HCT116 (cell line): Measurements from ENCODE around the gene PRC1.

Experiments
- CBX3 ChIP-seq: IDR thresholded peaks from 2 replicates; pipeline ENCODE4 v1.6.1; 2012; ENCODE audit warnings: low read depth
- EZH2 ChIP-seq: fragments of 200-600 bp; sonication (generic); IDR thresholded peaks from 2 replicates; pipeline ENCODE4 v1.6.1; 2017; ENCODE audit warnings: antibody characterized with exemption, mixed run types
- EZH2phosphoT487 ChIP-seq: fragments of 200-600 bp; IDR thresholded peaks from 2 replicates; pipeline ENCODE4 v1.6.1; 2018; ENCODE audit warnings: antibody characterized with exemption, borderline replicate concordance
- POLR2A ChIP-seq: IDR thresholded peaks from 2 replicates; pipeline ENCODE4 v1.7.0; 2011; ENCODE audit warnings: borderline replicate concordance; ENCODE audit not compliant: insufficient read depth, insufficient read length; ENCODE audit errors: extremely low read depth
- POLR2AphosphoS5 ChIP-seq: IDR thresholded peaks from 2 replicates; pipeline ENCODE4 v1.6.1; 2011; ENCODE audit warnings: mild to moderate bottlenecking, low read depth, low read length, moderate library complexity
- SIN3A ChIP-seq: IDR thresholded peaks from 2 replicates; pipeline ENCODE4 v1.6.1; 2012; ENCODE audit warnings: low read depth
- SP1 ChIP-seq: IDR thresholded peaks from 2 replicates; pipeline ENCODE4 v1.6.1; 2012; ENCODE audit warnings: low read depth
- TCF7L2 ChIP-seq: IDR thresholded peaks from 2 replicates; pipeline ENCODE4 v1.7.0; 2011; ENCODE audit warnings: borderline replicate concordance, inconsistent platforms; ENCODE audit not compliant: insufficient read depth, insufficient read length; ENCODE audit errors: extremely low read depth
- ZNF274 ChIP-seq: fragments of 200-500 bp; sonication (Bioruptor generic); IDR thresholded peaks from 2 replicates; pipeline ENCODE4 v1.6.1; 2014; ENCODE audit warnings: mild to moderate bottlenecking, low read depth, low read length, inconsistent platforms
- TF ChIP-seq, protein P1 (sequence below), 3 experiments: fragments of 200-600 bp in 1 of 3; sonication (generic) in 1 of 3; IDR thresholded peaks in 2 of 3; conservative IDR thresholded peaks in 1 of 3; 2 replicates each; pipeline ENCODE4 v1.5.1; 2012 to 2017; ENCODE audit warnings: low read depth in 2 of 3, low read length in 2 of 3, antibody characterized with exemption in 1 of 3, borderline replicate concordance in 1 of 3, control low read depth in 1 of 3, mild to moderate bottlenecking in 1 of 3, mixed read lengths in 1 of 3, mixed run types in 1 of 3, moderate library complexity in 1 of 3; ENCODE audit not compliant: insufficient read depth in 1 of 3
- TF ChIP-seq, protein P2 (sequence below): IDR thresholded peaks from 2 replicates; pipeline ENCODE4 v1.6.1; 2012; ENCODE audit warnings: low read depth
- TF ChIP-seq, protein P3 (sequence below): IDR thresholded peaks from 2 replicates; pipeline ENCODE4 v1.6.1; 2011; ENCODE audit warnings: mild to moderate bottlenecking, low read length, moderate library complexity; ENCODE audit not compliant: insufficient replicate concordance; ENCODE audit errors: extremely low read depth

GRCh38 chr15:90981681-90982080, 12.7 kb downstream of the PRC1 start:
- TF ChIP-seq POLR2AphosphoS5 (no peak), ZNF274 (no peak), SIN3A (no peak), CBX3 (no peak), EZH2phosphoT487 (no peak), POLR2A (no peak), EZH2 (no peak), SP1 (no peak), TCF7L2 (no peak)
- TF ChIP-seq, protein P1, sequence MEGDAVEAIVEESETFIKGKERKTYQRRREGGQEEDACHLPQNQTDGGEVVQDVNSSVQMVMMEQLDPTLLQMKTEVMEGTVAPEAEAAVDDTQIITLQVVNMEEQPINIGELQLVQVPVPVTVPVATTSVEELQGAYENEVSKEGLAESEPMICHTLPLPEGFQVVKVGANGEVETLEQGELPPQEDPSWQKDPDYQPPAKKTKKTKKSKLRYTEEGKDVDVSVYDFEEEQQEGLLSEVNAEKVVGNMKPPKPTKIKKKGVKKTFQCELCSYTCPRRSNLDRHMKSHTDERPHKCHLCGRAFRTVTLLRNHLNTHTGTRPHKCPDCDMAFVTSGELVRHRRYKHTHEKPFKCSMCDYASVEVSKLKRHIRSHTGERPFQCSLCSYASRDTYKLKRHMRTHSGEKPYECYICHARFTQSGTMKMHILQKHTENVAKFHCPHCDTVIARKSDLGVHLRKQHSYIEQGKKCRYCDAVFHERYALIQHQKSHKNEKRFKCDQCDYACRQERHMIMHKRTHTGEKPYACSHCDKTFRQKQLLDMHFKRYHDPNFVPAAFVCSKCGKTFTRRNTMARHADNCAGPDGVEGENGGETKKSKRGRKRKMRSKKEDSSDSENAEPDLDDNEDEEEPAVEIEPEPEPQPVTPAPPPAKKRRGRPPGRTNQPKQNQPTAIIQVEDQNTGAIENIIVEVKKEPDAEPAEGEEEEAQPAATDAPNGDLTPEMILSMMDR (IDR thresholded peaks at IDR 0.05 in 2 of 3, conservative IDR thresholded peaks at IDR 0.05 in 1 of 3; ENCODE audit: borderline replicate concordance in 1 of 3, insufficient read depth in 1 of 3, low read depth in 2 of 3, low read length in 2 of 3), result no peak
- TF ChIP-seq, protein P2, sequence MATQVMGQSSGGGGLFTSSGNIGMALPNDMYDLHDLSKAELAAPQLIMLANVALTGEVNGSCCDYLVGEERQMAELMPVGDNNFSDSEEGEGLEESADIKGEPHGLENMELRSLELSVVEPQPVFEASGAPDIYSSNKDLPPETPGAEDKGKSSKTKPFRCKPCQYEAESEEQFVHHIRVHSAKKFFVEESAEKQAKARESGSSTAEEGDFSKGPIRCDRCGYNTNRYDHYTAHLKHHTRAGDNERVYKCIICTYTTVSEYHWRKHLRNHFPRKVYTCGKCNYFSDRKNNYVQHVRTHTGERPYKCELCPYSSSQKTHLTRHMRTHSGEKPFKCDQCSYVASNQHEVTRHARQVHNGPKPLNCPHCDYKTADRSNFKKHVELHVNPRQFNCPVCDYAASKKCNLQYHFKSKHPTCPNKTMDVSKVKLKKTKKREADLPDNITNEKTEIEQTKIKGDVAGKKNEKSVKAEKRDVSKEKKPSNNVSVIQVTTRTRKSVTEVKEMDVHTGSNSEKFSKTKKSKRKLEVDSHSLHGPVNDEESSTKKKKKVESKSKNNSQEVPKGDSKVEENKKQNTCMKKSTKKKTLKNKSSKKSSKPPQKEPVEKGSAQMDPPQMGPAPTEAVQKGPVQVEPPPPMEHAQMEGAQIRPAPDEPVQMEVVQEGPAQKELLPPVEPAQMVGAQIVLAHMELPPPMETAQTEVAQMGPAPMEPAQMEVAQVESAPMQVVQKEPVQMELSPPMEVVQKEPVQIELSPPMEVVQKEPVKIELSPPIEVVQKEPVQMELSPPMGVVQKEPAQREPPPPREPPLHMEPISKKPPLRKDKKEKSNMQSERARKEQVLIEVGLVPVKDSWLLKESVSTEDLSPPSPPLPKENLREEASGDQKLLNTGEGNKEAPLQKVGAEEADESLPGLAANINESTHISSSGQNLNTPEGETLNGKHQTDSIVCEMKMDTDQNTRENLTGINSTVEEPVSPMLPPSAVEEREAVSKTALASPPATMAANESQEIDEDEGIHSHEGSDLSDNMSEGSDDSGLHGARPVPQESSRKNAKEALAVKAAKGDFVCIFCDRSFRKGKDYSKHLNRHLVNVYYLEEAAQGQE, result no peak
- TF ChIP-seq, protein P3, sequence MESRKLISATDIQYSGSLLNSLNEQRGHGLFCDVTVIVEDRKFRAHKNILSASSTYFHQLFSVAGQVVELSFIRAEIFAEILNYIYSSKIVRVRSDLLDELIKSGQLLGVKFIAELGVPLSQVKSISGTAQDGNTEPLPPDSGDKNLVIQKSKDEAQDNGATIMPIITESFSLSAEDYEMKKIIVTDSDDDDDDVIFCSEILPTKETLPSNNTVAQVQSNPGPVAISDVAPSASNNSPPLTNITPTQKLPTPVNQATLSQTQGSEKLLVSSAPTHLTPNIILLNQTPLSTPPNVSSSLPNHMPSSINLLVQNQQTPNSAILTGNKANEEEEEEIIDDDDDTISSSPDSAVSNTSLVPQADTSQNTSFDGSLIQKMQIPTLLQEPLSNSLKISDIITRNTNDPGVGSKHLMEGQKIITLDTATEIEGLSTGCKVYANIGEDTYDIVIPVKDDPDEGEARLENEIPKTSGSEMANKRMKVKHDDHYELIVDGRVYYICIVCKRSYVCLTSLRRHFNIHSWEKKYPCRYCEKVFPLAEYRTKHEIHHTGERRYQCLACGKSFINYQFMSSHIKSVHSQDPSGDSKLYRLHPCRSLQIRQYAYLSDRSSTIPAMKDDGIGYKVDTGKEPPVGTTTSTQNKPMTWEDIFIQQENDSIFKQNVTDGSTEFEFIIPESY, result no peak
